GM18861 (cell line): ENCODE results near the gene SETD2.

Experiments used
- ATAC-seq: cut with Tn5 transposase; IDR thresholded peaks from one replicate; pipeline ENCODE4 v1.9.1; 2021; ENCODE audit not compliant: unreplicated experiment

SETD2 gene

DNA sequence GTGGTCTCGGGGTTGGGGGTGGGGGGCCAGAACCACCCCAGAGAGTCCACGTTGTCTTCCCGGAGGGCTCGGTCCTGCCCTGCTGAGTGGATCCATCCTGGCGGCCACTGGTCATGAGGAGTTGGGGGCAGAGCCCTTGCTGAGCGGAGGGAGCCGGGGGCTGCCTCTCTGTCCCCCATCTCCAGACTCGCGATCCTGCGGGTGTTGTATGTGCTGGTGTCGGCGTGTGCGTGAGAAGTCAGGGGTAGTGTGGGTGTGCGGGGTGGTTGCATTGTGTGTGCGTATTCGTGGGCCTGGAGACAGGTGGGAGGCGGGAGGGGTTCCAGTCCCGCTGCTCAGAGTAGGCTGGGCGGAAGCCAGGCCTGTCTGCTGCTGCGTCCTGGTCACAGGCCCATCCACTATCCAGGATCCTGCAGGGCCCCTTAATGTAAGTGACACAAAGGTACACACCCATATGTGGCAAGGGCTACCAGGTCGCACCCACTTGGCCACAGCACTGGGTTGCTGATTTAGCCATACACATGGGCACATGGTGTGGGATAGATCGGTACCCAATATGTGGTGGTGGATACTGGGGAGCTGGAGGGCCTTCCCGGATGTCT is 153.7 kb downstream of the SETD2 start:
- no peak for ATAC-seq

DNA sequence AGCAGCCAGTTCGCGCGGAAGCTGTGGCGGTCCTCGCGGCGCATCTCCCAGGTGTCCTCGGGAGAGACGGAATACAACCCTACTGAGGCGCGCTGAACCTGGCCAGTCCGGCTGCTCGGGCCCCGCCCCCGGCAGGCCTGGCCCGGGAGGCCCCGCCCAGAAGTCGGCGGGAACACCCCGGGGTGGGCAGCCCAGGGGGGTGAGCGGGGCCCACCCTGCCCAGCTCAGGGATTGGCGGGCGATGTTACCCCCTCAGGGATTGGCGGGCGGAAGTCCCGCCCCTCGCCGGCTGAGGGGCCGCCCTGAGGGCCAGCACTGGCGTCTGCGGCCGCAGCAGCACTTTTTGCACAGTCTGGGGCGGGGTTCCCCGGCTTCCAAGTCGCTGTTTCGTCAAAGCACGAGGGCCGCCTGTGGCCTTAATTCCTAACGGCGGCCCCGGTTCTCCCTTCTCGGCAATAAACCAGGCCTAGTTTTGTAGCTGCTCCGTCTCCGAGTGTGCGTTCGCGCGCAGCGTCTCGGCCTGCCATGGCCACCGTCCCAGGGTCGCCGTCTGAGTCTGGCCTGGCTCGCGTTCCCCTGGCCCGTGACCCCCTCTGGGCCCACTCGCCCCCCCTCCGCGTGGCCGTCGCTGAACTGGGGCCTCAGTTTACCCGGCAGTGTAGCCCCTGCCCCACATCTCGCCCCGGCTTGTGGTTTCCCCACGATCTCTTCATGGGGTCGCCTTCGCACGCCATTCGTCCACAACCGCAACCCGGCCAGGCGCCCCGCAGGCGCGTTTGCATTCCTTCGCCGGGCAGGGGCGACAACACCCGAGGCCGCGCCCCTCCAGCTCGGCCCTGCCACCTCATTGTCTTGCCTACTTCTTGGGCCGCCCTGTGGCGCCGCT is 154.4 kb downstream of the SETD2 start:
- ATAC-seq = peak; percentile 65

DNA sequence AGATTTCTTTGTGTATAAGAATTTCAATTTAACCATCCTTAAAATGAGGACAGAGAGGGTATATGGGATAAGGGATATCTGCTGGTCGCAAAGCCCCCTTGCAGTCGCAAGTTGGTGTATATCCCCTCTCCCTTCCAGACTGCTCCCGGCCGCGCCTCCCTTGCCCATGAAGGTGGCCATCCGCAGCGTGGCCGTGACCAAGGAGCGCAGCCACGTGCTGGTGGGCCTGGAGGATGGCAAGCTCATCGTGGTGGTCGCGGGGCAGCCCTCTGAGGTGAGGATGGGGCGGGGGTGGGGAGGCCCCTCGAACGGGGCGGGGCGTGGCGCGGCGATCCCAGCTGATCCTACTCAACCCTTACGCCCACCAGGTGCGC is 155.1 kb downstream of the SETD2 start:
- ATAC-seq = no peak

DNA sequence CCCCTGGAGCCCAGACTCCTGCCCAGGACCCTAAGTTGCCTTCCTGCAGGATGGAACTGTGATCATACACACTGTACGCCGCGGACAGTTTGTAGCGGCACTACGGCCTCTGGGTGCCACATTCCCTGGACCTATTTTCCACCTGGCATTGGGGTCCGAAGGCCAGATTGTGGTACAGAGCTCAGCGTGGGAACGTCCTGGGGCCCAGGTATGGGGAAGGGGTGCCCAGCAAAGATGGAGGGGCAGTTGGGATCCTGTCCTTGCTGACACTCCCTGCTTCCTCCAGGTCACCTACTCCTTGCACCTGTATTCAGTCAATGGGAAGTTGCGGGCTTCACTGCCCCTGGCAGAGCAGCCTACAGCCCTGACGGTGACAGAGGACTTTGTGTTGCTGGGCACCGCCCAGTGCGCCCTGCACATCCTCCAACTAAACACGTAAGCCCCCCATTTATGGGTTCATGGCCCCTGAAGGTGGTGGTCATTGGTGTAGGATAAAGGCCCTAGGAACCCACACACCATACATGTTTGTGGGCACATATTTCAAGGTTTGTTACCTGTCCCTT is 155.6 kb downstream of the SETD2 start:
- no peak for ATAC-seq

DNA sequence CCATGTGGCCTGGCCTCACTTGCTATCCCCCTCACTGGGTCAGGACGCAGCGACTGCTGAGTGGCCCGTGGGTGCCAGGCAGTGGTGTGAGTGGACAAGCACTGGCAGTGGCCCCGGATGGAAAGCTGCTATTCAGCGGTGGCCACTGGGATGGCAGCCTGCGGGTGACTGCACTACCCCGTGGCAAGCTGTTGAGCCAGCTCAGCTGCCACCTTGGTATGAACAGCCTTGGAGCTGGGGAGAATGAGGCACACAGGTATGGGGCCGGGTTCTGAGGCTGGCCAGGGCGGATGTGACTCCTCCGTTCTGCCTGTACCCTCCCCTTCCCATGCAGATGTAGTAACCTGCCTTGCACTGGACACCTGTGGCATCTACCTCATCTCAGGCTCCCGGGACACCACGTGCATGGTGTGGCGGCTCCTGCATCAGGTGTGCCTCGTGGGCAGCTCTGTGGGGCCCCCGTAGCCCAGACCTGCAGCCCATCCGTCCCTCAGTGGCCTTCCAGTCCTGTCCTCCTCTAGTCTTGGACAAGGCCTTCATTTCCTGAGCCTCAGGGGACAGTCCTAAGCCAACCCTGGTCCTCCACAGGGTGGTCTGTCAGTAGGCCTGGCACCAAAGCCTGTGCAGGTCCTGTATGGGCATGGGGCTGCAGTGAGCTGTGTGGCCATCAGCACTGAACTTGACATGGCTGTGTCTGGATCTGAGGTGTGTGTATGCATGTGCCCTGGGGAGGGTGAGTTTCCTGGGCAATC is 156.3 kb downstream of the SETD2 start:
- no peak for ATAC-seq

DNA sequence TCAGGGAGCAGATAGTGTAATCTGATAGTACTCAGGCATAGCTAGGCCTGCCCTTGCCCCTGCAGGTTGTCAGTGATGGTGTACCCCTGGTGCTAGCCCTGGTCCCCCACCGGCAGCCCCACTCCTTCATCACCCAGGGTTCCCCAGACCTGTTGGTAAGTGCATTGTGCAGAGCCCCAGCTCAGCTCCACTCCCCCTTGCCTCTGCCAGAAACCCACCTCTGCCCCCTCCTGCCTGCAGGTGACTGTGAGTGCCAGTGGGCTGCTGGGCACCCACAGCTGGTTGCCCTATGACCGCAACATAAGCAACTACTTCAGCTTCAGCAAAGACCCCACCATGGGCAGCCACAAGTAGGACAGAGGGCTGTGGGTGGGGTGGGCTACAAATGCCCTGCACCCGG is 156.9 kb downstream of the SETD2 start:
- no peak for ATAC-seq

DNA sequence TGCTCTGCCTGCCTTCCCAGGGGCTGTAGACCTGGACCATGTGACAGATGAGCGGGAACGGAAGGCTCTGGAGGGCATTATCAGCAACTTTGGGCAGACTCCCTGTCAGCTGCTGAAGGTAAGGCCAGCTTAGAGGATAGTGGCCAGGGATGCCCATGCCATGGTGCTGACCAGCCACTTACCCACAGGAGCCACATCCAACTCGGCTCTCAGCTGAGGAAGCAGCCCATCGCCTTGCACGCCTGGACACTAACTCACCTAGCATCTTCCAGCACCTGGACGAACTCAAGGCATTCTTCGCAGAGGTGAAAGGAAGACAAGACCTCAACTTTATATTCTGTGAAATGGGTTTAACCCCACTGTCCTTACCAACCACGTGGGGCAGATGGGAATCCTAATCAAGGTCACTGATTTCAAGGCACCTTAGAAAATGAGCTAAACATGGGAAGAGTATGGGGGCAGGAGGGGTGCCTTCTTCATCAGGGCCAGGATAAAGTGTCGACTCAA is 157.7 kb downstream of the SETD2 start:
- ATAC-seq = no peak

DNA sequence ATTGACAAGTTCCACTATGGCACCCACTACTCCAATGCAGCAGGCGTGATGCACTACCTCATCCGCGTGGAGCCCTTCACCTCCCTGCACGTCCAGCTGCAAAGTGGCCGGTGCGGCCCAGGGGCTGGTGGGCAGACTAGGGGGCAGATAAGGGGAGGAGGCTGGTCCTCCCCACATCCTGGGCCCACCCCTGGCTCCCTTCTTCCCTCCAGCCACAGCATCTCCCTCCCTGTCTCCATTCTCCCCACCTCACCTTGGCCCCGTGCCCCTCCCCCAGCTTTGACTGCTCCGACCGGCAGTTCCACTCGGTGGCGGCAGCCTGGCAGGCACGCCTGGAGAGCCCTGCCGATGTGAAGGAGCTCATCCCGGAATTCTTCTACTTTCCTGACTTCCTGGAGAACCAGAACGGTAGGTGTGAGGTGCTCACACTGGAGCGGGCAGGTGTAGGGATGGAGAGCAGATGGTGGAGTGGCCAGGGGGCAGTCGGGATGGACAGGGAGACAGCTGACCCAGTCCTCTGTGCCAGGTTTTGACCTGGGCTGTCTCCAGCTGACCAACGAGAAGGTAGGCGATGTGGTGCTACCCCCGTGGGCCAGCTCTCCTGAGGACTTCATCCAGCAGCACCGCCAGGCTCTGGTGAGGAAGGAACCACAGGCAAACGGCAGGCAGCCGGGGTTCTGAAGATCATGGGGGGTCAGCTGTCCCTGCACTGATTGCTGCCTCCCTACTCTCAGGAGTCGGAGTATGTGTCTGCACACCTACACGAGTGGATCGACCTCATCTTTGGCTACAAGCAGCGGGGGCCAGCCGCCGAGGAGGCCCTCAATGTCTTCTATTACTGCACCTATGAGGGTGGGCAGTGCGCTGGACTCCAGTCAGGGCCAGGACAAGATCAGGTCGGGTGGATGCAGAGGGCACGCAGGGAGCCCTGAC is 158.4 kb downstream of the SETD2 start:
- no peak for ATAC-seq

DNA sequence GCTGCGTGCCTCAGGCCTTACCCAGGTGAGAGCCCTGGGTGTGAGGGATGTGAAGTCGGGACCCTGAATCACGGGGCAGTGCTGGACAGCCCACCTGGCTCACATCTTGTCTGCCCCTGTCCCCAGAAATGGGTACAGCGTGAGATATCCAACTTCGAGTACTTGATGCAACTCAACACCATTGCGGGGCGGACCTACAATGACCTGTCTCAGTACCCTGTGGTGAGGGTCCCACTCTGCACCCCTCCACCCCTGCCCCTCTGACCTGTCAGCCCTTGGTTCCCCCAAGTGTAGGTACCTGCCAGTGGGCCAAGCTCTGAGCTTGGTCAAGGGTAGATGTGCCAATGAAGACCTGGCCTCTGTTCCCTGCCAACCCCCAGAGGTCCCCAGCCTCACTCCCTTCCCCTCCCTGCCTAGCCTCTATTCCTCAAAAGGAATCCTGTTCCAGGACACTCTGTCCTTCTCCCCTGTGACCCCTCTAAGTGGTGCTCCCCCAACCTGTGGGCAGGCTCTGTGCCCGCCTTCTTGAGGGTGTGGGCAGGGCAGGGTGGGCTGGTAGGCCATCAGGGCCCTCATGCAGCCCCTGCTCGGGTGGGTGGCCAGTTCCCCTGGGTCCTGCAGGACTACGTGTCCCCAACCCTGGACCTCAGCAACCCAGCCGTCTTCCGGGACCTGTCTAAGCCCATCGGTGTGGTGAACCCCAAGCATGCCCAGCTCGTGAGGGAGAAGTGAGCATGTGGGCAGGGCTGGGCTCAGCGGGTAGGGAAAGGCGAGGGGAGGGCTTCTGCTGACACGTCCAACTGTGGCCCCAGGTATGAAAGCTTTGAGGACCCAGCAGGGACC is 159.3 kb downstream of the SETD2 start:
- no peak for ATAC-seq

DNA sequence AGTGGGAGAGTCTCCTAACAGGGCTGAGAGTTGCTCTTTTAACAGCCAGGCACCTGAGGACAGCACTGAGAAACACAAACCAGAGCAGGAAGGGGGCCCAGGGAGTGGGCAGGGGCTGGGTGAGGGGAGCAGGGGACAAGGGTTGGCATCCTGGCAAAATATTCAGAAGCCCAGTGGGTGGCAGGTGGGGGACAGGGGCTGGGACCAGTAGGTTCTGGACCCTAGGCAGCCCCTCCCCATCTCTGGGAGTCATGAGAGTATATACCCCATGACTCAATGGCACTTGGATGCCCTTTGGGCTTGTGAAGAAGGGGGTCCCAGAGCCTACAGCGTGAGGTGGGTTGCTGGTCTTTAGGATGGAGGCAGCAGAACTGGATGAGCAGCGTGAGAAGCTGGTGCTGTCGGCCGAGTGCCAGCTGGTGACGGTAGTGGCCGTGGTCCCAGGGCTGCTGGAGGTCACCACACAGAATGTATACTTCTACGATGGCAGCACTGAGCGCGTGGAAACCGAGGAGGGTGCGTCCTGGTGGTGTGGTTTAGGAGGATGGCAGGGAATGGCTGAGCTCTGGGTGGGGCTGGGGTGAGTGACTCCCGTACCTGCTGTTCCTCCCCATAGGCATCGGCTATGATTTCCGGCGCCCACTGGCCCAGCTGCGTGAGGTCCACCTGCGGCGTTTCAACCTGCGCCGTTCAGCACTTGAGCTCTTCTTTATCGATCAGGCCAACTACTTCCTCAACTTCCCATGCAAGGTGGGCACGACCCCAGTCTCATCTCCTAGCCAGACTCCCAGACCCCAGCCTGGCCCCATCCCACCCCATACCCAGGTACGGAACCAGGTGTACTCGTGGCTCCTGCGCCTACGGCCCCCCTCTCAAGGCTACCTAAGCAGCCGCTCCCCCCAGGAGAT is 160.2 kb downstream of the SETD2 start:
- ATAC-seq = no peak

DNA sequence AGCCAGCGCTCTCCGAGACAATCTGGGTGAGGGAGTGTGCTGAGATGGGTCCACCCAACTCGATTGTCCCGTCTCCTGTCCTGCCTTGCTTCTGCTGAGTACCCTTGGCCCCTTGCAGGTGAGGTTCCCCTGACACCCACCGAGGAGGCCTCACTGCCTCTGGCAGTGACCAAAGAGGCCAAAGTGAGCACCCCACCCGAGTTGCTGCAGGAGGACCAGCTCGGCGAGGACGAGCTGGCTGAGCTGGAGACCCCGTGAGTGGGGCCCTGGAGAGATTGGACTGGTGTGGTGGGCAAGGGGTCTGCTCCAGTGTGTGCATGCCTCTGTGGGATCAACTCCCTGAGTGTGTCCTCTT is 160.9 kb downstream of the SETD2 start:
- no peak for ATAC-seq

DNA sequence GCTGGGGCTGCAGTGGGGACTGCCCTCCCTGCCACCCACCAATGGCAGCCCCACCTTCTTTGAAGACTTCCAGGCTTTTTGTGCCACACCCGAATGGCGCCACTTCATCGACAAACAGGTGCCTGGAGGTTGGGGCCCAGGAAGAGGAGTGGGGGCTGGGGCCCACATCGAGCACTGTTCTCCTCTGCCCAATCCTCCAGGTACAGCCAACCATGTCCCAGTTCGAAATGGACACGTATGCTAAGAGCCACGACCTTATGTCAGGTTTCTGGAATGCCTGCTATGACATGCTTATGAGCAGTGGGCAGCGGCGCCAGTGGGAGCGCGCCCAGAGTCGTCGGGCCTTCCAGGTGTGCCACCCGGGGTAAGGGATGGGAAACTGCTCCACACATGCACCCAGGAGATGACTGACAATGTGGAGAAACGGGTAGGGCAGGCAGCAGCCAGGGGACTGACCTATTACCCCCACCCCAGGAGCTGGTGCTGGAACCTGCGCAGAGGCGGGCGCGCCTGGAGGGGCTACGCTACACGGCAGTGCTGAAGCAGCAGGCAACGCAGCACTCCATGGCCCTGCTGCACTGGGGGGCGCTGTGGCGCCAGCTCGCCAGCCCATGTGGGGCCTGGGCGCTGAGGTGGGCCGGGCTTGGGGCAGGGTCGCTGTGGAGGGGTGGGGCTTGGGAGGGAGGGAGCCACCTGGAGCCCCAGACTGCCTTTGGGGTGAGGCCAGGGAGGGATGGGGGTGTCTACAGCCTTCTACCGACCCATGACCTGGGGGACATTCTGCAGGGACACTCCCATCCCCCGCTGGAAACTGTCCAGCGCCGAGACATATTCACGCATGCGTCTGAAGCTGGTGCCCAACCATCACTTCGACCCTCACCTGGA is 161.5 kb downstream of the SETD2 start:
- no peak for ATAC-seq

DNA sequence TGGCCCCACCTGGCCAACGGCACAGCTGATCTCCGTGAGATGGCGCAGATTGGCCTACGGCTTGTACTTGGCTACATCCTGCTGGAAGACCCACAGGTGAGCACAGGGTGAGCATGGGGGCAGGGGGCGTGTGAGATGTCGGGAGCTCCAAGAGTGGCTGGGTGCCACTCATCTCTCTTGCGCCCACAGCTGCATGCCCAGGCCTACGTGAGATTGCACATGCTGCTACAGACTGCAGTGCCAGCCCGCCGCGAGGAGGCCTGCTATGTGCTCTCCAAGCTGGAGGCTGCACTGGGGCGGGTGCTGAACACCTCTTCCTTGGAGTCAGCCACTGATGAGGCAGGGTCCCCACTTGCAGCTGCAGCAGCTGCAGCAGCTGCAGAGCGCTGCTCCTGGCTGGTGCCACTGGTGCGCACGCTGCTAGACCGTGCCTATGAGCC is 162.2 kb downstream of the SETD2 start:
- no peak for ATAC-seq

DNA sequence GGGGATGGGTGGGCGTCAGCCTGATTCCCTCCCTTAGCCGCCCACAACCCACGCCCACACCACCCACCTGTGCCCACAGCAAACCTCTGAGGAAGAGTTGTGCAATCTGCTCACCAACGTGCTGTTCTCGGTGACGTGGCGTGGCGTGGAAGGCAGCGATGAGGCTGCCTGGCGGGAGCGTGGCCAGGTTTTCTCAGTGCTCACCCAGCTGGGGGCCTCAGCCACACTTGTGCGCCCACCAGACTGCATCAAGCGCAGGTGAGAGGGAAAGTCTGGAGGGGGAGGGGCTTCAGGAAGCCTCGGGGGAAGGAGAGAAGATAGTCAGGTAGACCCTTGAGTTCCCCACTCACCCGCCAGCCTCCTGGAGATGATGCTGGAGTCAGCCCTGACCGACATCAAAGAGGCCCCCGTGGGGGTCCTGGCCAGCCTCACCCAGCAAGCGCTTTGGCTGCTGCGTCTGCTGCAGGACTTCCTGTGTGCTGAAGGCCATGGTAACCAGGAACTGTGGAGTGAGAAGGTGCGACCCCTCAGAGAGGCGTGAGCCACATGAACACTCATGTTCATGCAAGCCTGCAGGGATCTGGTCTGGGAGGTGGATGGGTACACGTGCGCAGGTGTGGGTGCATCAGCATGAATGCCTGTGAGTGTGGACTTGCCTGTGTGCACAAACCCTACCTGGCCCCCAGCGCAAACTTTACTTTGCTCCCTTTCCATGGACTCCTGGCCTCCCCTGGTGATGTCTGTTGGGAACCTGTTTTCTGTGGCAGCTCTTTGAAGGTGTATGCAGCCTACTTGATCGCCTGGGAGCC is 162.8 kb downstream of the SETD2 start:
- no peak for ATAC-seq

DNA sequence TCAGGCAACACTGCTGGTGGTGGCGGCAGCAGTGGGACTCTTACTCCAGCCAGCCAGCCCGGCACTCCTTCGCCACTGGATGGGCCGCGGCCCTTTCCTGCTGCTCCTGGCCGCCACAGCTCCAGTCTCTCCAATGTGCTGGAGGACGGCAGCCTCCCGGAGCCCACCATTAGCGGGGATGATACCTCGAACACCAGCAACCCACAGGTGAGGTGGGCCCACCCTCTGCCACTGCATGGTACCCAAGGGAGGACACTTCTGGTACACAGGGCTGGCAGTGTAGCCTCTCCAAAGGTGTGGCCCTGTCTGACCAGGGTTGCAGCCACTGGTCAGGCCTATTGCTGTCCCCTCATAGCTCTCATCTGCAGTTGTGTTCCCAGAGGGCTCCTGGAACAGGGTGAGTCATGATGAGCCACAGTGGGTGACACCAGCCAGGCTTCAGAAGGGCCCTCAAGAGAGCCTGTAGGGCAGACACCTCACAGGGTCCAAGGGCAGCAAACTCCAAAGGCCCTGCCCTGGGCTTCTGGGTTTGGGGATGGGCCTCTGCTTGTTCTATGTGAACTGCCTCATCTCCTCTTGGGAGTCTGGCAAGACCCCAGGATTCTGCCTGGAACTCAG is 163.6 kb downstream of the SETD2 start:
- no peak for ATAC-seq

DNA sequence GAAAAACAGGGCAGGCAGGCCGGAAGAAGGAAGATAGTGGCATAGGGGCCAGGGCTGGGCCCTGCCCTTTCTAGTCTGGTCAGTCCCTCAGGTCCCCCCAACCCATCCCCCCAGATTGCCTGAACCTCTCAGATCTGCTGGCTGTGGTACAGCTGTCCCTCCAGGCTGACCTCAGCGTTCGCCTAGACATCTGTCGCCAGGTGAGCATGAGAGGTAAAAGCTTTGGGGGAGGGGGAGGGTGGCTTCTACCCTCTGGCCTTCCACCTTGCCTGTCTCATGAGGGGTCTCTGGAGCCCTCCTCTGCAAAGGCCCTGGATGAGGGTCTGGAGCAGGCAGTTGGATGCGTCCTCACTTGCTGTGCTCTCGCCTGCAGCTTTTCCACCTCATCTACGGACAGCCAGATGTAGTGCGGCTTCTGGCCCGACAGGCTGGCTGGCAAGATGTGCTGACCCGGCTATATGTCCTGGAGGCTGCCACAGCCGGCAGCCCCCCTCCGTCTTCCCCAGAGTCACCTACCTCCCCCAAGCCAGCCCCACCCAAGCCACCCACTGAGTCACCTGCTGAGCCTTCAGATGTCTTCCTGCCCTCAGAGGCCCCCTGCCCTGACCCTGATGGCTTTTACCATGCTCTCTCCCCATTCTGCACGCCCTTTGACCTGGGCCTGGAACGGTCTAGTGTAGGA is 164.3 kb downstream of the SETD2 start:
- no peak for ATAC-seq
